Right cardiac atrium (tissue), 5 donors: ENCODE data around the gene SUSD5. TPM values are rescaled to one million over a fixed set of nuclear protein-coding genes. Genes with fewer than 3 reads are reported as not detected.
"Not testable (repeated sequence)": the region's sequence is repeated elsewhere in the genome, so short reads cannot be mapped to it uniquely, and the experiment has no call there.

Source experiments
- ATAC-seq, 2 donors: fragments of 200-7000 bp; cut with Tn5 transposase; one replicate each; pipeline versions ENCODE4 v1.8.0 to v1.9.1; 2020; ENCODE audit warnings: moderate library complexity in 2 of 2, mild to moderate bottlenecking in 1 of 2
- DNase-seq, 3 donors: peaks; one replicate each; pipeline ENCODE4 v3.0.0-alpha.2; 2020
- H3K27ac ChIP-seq: one replicate; pipeline ENCODE4 v1.5.1; 2013; ENCODE audit warnings: mild to moderate bottlenecking, low read length, control low read depth, moderate library complexity
- H3K27me3 ChIP-seq: one replicate; pipeline ENCODE4 v1.6.1; 2013; ENCODE audit not compliant: control insufficient read depth, insufficient read depth
- H3K4me1 ChIP-seq: one replicate; pipeline ENCODE4 v1.6.1; 2013; ENCODE audit warnings: low read length; ENCODE audit not compliant: control insufficient read depth, insufficient read depth
- H3K4me3 ChIP-seq: one replicate; pipeline ENCODE4 v1.5.1; 2013; ENCODE audit warnings: low read length, control low read depth
- H3K9me3 ChIP-seq: one replicate; pipeline ENCODE4 v1.6.1; 2013; ENCODE audit warnings: low read length; ENCODE audit not compliant: control insufficient read depth
- WGBS: extraction: QIAGEN DNeasy Blood & Tissue Kit; methylation state at CpG from one replicate; pipeline ENCODE4 v1.1.7; 2013; 5-methylcytosine and 5-hydroxymethylcytosine counted together
- intact Hi-C, 4 donors: fragments of 100-400 bp; cut with DNase I; formaldehyde crosslinking; loops; one replicate each; pipeline versions ENCODE4 v1.11.0 to v1.14.0; 2022 to 2023
- polyA plus RNA-seq: library from polyadenylated mRNA; stranded (reverse); fragments of 200-250 nt; gene quantifications from one replicate; pipeline ENCODE4 v1.2.3, GENCODE V29; 2013
- total RNA-seq, 4 donors: library from RNA; stranded (reverse); fragmentation: NEBNext Ultra II Directional; extraction: Animal tissue kit (Norgen Biotek cat#: 25700); gene quantifications; one replicate each; pipeline ENCODE4 v1.2.1, GENCODE V29; 2021
- donor health status: healthy with polysubstance abuse.
- donor health status: DM: no; HTN: yes; CAD: no.
- donor health status: DM: no; HTN: no; CAD: no.
- donor health status: DM: no; HTN: yes; CAD: no; lungs with severe emphysema.
- donor health status: DM: yes; HTN: yes; CAD: no.

The SUSD5 gene
- total and polyA plus RNA-seq, 5 donors: 0.53 to 10.0 (median 1.3) TPM

- no peaks in the 10 kb centered on the region for H3K27me3 ChIP-seq
- intact Hi-C loops: no loop called here
- WGBS: 93% methylated on average over 19 of the region's 19 CpGs
- no peak for DNase-seq
- H3K9me3 ChIP-seq: no peaks in the 10 kb centered on the region
- H3K27ac ChIP-seq: no peak overlapping the region
- ATAC-seq: peak in 1 of 2 donors; percentile 26
- H3K4me1 ChIP-seq: no peaks in the 10 kb centered on the region
- no peak overlapping the region for H3K4me3 ChIP-seq
Measured at GRCh38 chr3:33152363-33153360, 65.9 kb downstream of the SUSD5 start.

GRCh38 chr3:33149342-33149741 lies 69.3 kb downstream of the SUSD5 start:
- ATAC-seq: no peak
- no peaks in the 10 kb centered on the region for H3K27me3 ChIP-seq
- peak in 1 of 3 donors; percentile 55 for DNase-seq
- H3K4me3 ChIP-seq: no peak overlapping the region
- intact Hi-C loops: no loop called here
- H3K9me3 ChIP-seq: no peaks in the 10 kb centered on the region
- 75% methylated on average over 6 of the region's 6 CpGs for WGBS
- H3K27ac ChIP-seq: no peak overlapping the region
- H3K4me1 ChIP-seq: peaks cover 3% of the 10 kb centered on the region

- ATAC-seq (peak in 1 of 2 donors; percentile 51), DNase-seq (no peak)
- Histone ChIP-seq H3K27me3 (no peaks in the 10 kb centered on the region), H3K27ac (no peak overlapping the region), H3K4me1 (peaks cover 3% of the 10 kb centered on the region), H3K4me3 (no peak overlapping the region), H3K9me3 (no peaks in the 10 kb centered on the region)
- 52% methylated on average over 8 of the region's 8 CpGs for WGBS
- intact Hi-C loops: no loop called here
Measured at GRCh38 chr3:33146791-33147445, 71.7 kb downstream of the SUSD5 start.

GRCh38 chr3:33145901-33146580 lies 72.6 kb downstream of the SUSD5 start:
- no peaks in the 10 kb centered on the region for H3K9me3 ChIP-seq
- H3K27ac ChIP-seq: no peak overlapping the region
- no peak for DNase-seq
- no peak for ATAC-seq
- no peaks in the 10 kb centered on the region for H3K27me3 ChIP-seq
- intact Hi-C loops: no loop called here
- 85% methylated on average over 9 of the region's 9 CpGs for WGBS
- H3K4me1 ChIP-seq: peaks cover 3% of the 10 kb centered on the region
- H3K4me3 ChIP-seq: no peak overlapping the region

GRCh38 chr3:33145221-33145900 lies 73.2 kb downstream of the SUSD5 start:
- WGBS: 95% methylated on average over 16 of the region's 16 CpGs
- Histone ChIP-seq H3K9me3 (no peaks in the 10 kb centered on the region), H3K27ac (no peak overlapping the region), H3K4me1 (peaks cover 3% of the 10 kb centered on the region), H3K4me3 (no peak overlapping the region), H3K27me3 (no peaks in the 10 kb centered on the region)
- ATAC-seq (no peak), DNase-seq (no peak)
- intact Hi-C loops: no loop called here

- Histone ChIP-seq H3K27ac (no peak overlapping the region), H3K9me3 (no peaks in the 10 kb centered on the region), H3K4me1 (peaks cover 3% of the 10 kb centered on the region), H3K27me3 (no peaks in the 10 kb centered on the region), H3K4me3 (no peak overlapping the region)
- WGBS: 65% methylated on average over 1 of the region's 1 CpG
- intact Hi-C loops: no loop called here
- no peak for ATAC-seq
- no peak for DNase-seq
Measured at GRCh38 chr3:33144433-33144832, 74.2 kb downstream of the SUSD5 start.

GRCh38 chr3:33141006-33141405 lies 77.6 kb downstream of the SUSD5 start:
- no peaks in the 10 kb centered on the region for H3K27me3 ChIP-seq
- no peaks in the 10 kb centered on the region for H3K4me1 ChIP-seq
- no peak overlapping the region for H3K4me3 ChIP-seq
- no peak overlapping the region for H3K27ac ChIP-seq
- DNase-seq: no peak
- ATAC-seq: no peak
- H3K9me3 ChIP-seq: no peaks in the 10 kb centered on the region
- 83% methylated on average over 3 of the region's 3 CpGs for WGBS
- intact Hi-C loops: no loop called here

GRCh38 chr3:33139996-33140395 lies 78.6 kb downstream of the SUSD5 start:
- ATAC-seq: no peak

GRCh38 chr3:33139006-33139623 lies 79.5 kb downstream of the SUSD5 start:
- not testable (repeated sequence) for H3K4me1 ChIP-seq, H3K27me3 ChIP-seq, H3K4me3 ChIP-seq, H3K27ac ChIP-seq, DNase-seq, H3K9me3 ChIP-seq, ATAC-seq
- intact Hi-C loops: loop anchor here in 1 of 4 donors (10.0 kb wide), 1 partner anchor 86 kb away; no protein-coding TSS in a partner anchor
- 88% methylated on average over 8 of the region's 8 CpGs for WGBS

More at GRCh38 chr3:33139996-33140395, 78.6 kb downstream of the SUSD5 start:
- intact Hi-C loops: loop anchor here in 1 of 4 donors (10.0 kb wide), 1 partner anchor 85 kb away; no protein-coding TSS in a partner anchor
- 34% methylated on average over 2 of the region's 2 CpGs for WGBS
- no peak for DNase-seq
- H3K27me3 ChIP-seq: no peaks in the 10 kb centered on the region
- no peaks in the 10 kb centered on the region for H3K9me3 ChIP-seq
- no peak overlapping the region for H3K4me3 ChIP-seq
- no peak overlapping the region for H3K27ac ChIP-seq
- H3K4me1 ChIP-seq: no peaks in the 10 kb centered on the region

- ATAC-seq: no peak
- WGBS: 88% methylated on average over 1 of the region's 1 CpG
- Histone ChIP-seq H3K9me3 (no peaks in the 10 kb centered on the region), H3K4me1 (no peaks in the 10 kb centered on the region), H3K27ac (no peak overlapping the region), H3K4me3 (no peak overlapping the region), H3K27me3 (no peaks in the 10 kb centered on the region)
- intact Hi-C loops: loop anchor here in 1 of 4 donors (10.0 kb wide), 1 partner anchor 87 kb away; no protein-coding TSS in a partner anchor
- no peak for DNase-seq
Measured at GRCh38 chr3:33137691-33138090, 80.9 kb downstream of the SUSD5 start.
